H1 (cell line): ENCODE measurements around the gene PID1. TPM values are rescaled to one million over a fixed set of nuclear protein-coding genes. Genes with fewer than 3 reads are reported as not detected.

Experiments
- CTCF ChIA-PET: fragments of 300-600 bp; sonication (Branson Sonifier 250); formaldehyde crosslinking; loops from one replicate; lab custom pipeline; 2021; ENCODE audit not compliant: partially characterized antibody; lab: Charles Lee
- POLR2A ChIA-PET: fragments of 300-600 bp; sonication (Branson Sonifier 250); formaldehyde crosslinking; loops from one replicate; lab custom pipeline; 2021; ENCODE audit warnings: inconsistent platforms; ENCODE audit not compliant: partially characterized antibody; lab: Charles Lee
- DNase-seq, 2 experiments: peaks; one replicate each; pipeline versions ENCODE4 v3.0.0 to v3.0.0-alpha.2; 2010 to 2022; ENCODE audit warnings: low spot score in 2 of 2, low read depth in 1 of 2, mixed read lengths in 1 of 2
- FAIRE-seq: peaks from 2 replicates; lab custom pipeline; 2011; peaks lifted over from hg19 to GRCh38; lab: Jason Lieb, UNC
- H2AFZ ChIP-seq: 2 replicates; pipeline ENCODE4 v1.8.1; 2012; ENCODE audit warnings: low read length, inconsistent platforms
- H2AK5ac ChIP-seq: 2 replicates; pipeline ENCODE4 v1.6.1; 2013; ENCODE audit warnings: low read depth, low read length
- H2BK120ac ChIP-seq: replicated peaks from 2 replicates; pipeline ENCODE3; 2013; ENCODE audit warnings: low read depth, low read length, inconsistent platforms
- H2BK12ac ChIP-seq: 2 replicates; pipeline ENCODE4 v1.6.1; 2013; ENCODE audit warnings: low read depth, low read length
- H2BK15ac ChIP-seq: 2 replicates; pipeline ENCODE4 v1.6.1; 2013; ENCODE audit warnings: low read length
- H2BK20ac ChIP-seq: 2 replicates; pipeline ENCODE4 v1.6.1; 2013; ENCODE audit warnings: low read length
- H2BK5ac ChIP-seq: 2 replicates; pipeline ENCODE4 v1.6.1; 2013; ENCODE audit warnings: low read depth, low read length
- H3K14ac ChIP-seq: 2 replicates; pipeline ENCODE4 v1.6.1; 2013; ENCODE audit warnings: inconsistent platforms; ENCODE audit not compliant: insufficient read length
- H3K18ac ChIP-seq: 2 replicates; pipeline ENCODE4 v1.6.1; 2013; ENCODE audit warnings: low read length; ENCODE audit errors: extremely low read depth
- H3K23ac ChIP-seq: 2 replicates; pipeline ENCODE4 v1.6.1; 2013; ENCODE audit warnings: inconsistent platforms; ENCODE audit not compliant: insufficient read length
- H3K23me2 ChIP-seq: 2 replicates; pipeline ENCODE4 v1.6.1; 2013; ENCODE audit warnings: low read depth, low read length
- H3K27ac ChIP-seq: 2 replicates; pipeline ENCODE4 v1.6.1; 2011; ENCODE audit warnings: low read depth, low read length, inconsistent platforms
- H3K27me3 ChIP-seq, 4 experiments: replicated peaks in 1 of 4; 1 replicate in 1 of 4; 2 replicates in 3 of 4; pipeline versions ENCODE4 v1.6.1 to v1.8.1; 2011 to 2013; ENCODE audit warnings: low read length in 3 of 4, mild to moderate bottlenecking in 3 of 4, inconsistent platforms in 2 of 4, mixed read lengths in 2 of 4, moderate library complexity in 1 of 4; ENCODE audit not compliant: control insufficient read depth in 3 of 4, insufficient read depth in 3 of 4; ENCODE audit errors: extremely low read depth in 1 of 4
- H3K36me3 ChIP-seq, 4 experiments: 2 replicates each; pipeline versions ENCODE4 v1.6.1 to v1.8.1; 2011 to 2013; ENCODE audit warnings: mild to moderate bottlenecking in 4 of 4, low read length in 3 of 4, moderate library complexity in 2 of 4, control low read depth in 1 of 4, inconsistent platforms in 1 of 4; ENCODE audit not compliant: insufficient read depth in 4 of 4, control insufficient read depth in 2 of 4
- H3K4ac ChIP-seq: replicated peaks from 2 replicates; pipeline ENCODE3; 2013; ENCODE audit warnings: low read length, low read depth, mixed read lengths, inconsistent platforms; ENCODE audit not compliant: insufficient read length
- H3K4me1 ChIP-seq, 4 experiments: replicated peaks in 1 of 4; 1 replicate in 1 of 4; 2 replicates in 3 of 4; pipeline versions ENCODE4 v1.6.1 to v1.8.1; 2011 to 2013; ENCODE audit warnings: low read length in 3 of 4, inconsistent platforms in 2 of 4, mixed read lengths in 1 of 4; ENCODE audit not compliant: insufficient read depth in 4 of 4, control insufficient read depth in 3 of 4
- H3K4me2 ChIP-seq, 2 experiments: 2 replicates each; pipeline versions ENCODE4 v1.6.1 to v1.8.1; 2011 to 2013; ENCODE audit warnings: low read depth in 2 of 2, low read length in 2 of 2, control low read depth in 1 of 2, inconsistent platforms in 1 of 2, mild to moderate bottlenecking in 1 of 2; ENCODE audit not compliant: insufficient read depth in 1 of 2
- H3K4me3 ChIP-seq, 4 experiments: fragments of 200-600, 300-600 bp in 1 of 4; sonication (generic), shearing (Covaris generic), sonication (Bioruptor Twin) in 1 of 4; 2 replicates each; pipeline versions ENCODE4 v1.5.1 to v1.8.1; 2011 to 2016; ENCODE audit warnings: low read length in 4 of 4, low read depth in 3 of 4, control low read depth in 2 of 4, inconsistent platforms in 2 of 4, mild to moderate bottlenecking in 2 of 4, mixed read lengths in 1 of 4, moderate library complexity in 1 of 4; ENCODE audit not compliant: insufficient read depth in 2 of 4; ENCODE audit errors: extremely low read depth in 1 of 4
- H3K56ac ChIP-seq: replicated peaks from 2 replicates; pipeline ENCODE3; 2013; ENCODE audit warnings: low read depth, mild to moderate bottlenecking, mixed read lengths, low read length, inconsistent platforms; ENCODE audit not compliant: insufficient read length
- H3K79me1 ChIP-seq: 2 replicates; pipeline ENCODE4 v1.6.1; 2013; ENCODE audit warnings: low read depth, low read length, control low read depth
- H3K79me2 ChIP-seq, 2 experiments: 2 replicates each; pipeline versions ENCODE4 v1.6.1 to v1.8.1; 2012 to 2013; ENCODE audit warnings: low read length in 2 of 2, mild to moderate bottlenecking in 2 of 2, inconsistent platforms in 1 of 2; ENCODE audit not compliant: insufficient read depth in 2 of 2, control insufficient read depth in 1 of 2
- H3K9ac ChIP-seq, 4 experiments: replicated peaks in 1 of 4; 1 replicate in 1 of 4; 2 replicates in 3 of 4; pipeline versions ENCODE4 v1.6.1 to v1.8.1; 2011 to 2013; ENCODE audit warnings: low read depth in 3 of 4, low read length in 3 of 4, control low read depth in 2 of 4, mild to moderate bottlenecking in 2 of 4, moderate library complexity in 2 of 4, inconsistent platforms in 1 of 4; ENCODE audit errors: extremely low read depth in 1 of 4
- H3K9me3 ChIP-seq, 2 experiments: 2 replicates each; pipeline versions ENCODE4 v1.6.1 to v1.8.1; 2012 to 2013; ENCODE audit warnings: mild to moderate bottlenecking in 2 of 2, moderate library complexity in 2 of 2, control low read depth in 1 of 2, inconsistent platforms in 1 of 2, low read depth in 1 of 2, low read length in 1 of 2, mixed read lengths in 1 of 2; ENCODE audit not compliant: insufficient read depth in 2 of 2
- H4K20me1 ChIP-seq, 2 experiments: replicated peaks in 1 of 2; 2 replicates each; pipeline versions ENCODE3 to v1.8.1; 2011 to 2013; ENCODE audit warnings: inconsistent platforms in 2 of 2, low read length in 2 of 2, mild to moderate bottlenecking in 1 of 2; ENCODE audit not compliant: insufficient read depth in 2 of 2, control insufficient read depth in 1 of 2
- H4K5ac ChIP-seq: 2 replicates; pipeline ENCODE4 v1.6.1; 2013; ENCODE audit warnings: low read length, low read depth, mixed read lengths, inconsistent platforms; ENCODE audit not compliant: insufficient read length
- H4K8ac ChIP-seq: 2 replicates; pipeline ENCODE4 v1.8.0; 2013; ENCODE audit warnings: mild to moderate bottlenecking, moderate library complexity, low read length, inconsistent platforms; ENCODE audit not compliant: insufficient read depth; ENCODE audit errors: extremely low read depth
- H4K91ac ChIP-seq: replicated peaks from 2 replicates; pipeline ENCODE3; 2013; ENCODE audit warnings: low read length, mixed read lengths, inconsistent platforms; ENCODE audit not compliant: insufficient read length
- ASH2L ChIP-seq: fragments of 200-600, 300-600 bp; sonication (generic); IDR thresholded peaks from one replicate; pipeline ENCODE4 v1.7.1; 2017; ENCODE audit warnings: low read length
- CBX5 ChIP-seq: fragments of 300-800, 300-1000 bp; sonication (generic); IDR thresholded peaks from 2 replicates; pipeline ENCODE4 v1.7.1; 2016; ENCODE audit warnings: antibody characterized with exemption, low read length, low read depth
- E2F6 ChIP-seq: IDR thresholded peaks from 2 replicates; pipeline ENCODE4 v1.6.1; 2012; ENCODE audit warnings: inconsistent platforms
- JUN ChIP-seq: IDR thresholded peaks from 2 replicates; pipeline ENCODE4 v1.6.1; 2011; ENCODE audit warnings: low read depth, mild to moderate bottlenecking, improper control_type of control experiment, low read length
- JUND ChIP-seq: IDR thresholded peaks from 2 replicates; pipeline ENCODE4 v1.6.1; 2011; ENCODE audit warnings: mild to moderate bottlenecking, improper control_type of control experiment, low read length
- KDM1A ChIP-seq: fragments of 200-600, 300-600 bp; sonication (generic); IDR thresholded peaks from 2 replicates; pipeline ENCODE4 v1.7.1; 2016; ENCODE audit warnings: mild to moderate bottlenecking, low read length, borderline replicate concordance
- RFX5 ChIP-seq: IDR thresholded peaks from 2 replicates; pipeline ENCODE4 v1.6.1; 2011; ENCODE audit warnings: low read depth, low read length, improper control_type of control experiment, borderline replicate concordance
- SAP30 ChIP-seq: fragments of 300-600 bp; sonication (generic); IDR thresholded peaks from 2 replicates; pipeline ENCODE4 v1.7.1; 2012; ENCODE audit warnings: low read length, moderate library complexity, mild to moderate bottlenecking, inconsistent platforms; ENCODE audit not compliant: insufficient read depth, insufficient replicate concordance
- WGBS, 2 experiments: shearing (Covaris generic) in 1 of 2; methylation state at CpG; one replicate each; pipeline versions ENCODE4 v1.1.6 to v1.1.7; 2013 to 2015; ENCODE audit warnings: low lambda C conversion rate in 2 of 2, mixed read lengths in 2 of 2, inconsistent platforms in 1 of 2, low coverage in 1 of 2, missing lambda C conversion rate in 1 of 2; ENCODE audit not compliant: insufficient replicate concordance in 2 of 2, insufficient coverage in 1 of 2, insufficient read length in 1 of 2; ENCODE audit errors: extremely low coverage in 1 of 2, missing lambda C conversion rate in 1 of 2; 5-methylcytosine and 5-hydroxymethylcytosine counted together
- polyA plus RNA-seq, 7 experiments: library from polyadenylated mRNA; depleted of rRNA in 3 of 7; stranded (reverse) in 5 of 7; unstranded in 2 of 7; fragments of >200 nt in 5 of 7; fragments of 200-250 nt in 2 of 7; gene quantifications; 1 replicate in 5 of 7; 2 replicates in 1 of 7; 4 replicates in 1 of 7; pipeline versions ENCODE4 v1.2.1 to v1.2.3, GENCODE V29; 2011 to 2013; ENCODE audit warnings: missing spikeins in 2 of 7, mixed read lengths in 2 of 7
- total RNA-seq: library from RNA; stranded (reverse); fragmentation: NEBNext Ultra II Directional; extraction: Animal tissue kit (Norgen Biotek cat#: 25700); gene quantifications from 2 replicates; pipeline ENCODE4 v1.2.1, GENCODE V29; 2021

Gene PID1
- total and polyA plus RNA-seq, 2 of the 8 experiments (the other 6 are each of a cell fraction or from before 2014, with no cell fraction given): 1.5 to 3.3 TPM

- Histone ChIP-seq H3K79me2 (no peaks in the 10 kb centered on the region), H3K4me1 (no peaks in the 10 kb centered on the region), H3K9ac (no peak overlapping the region), H2BK12ac (no peak overlapping the region), H2BK15ac (no peak overlapping the region), H4K5ac (no peak overlapping the region), H3K18ac (no peak overlapping the region), H3K9me3 (0 out of 4 replicates have a peak, but pooled peaks cover 0 to 2% of the 10 kb centered on the region in 2 experiments), H4K8ac (no peak overlapping the region), H2BK120ac (no peak overlapping the region), H2AK5ac (no peak overlapping the region), H4K91ac (no peak overlapping the region), H3K23me2 (no peaks in the 10 kb centered on the region; the same call in 1 of the 2 replicates), H4K20me1 (no peaks in the 10 kb centered on the region), H3K79me1 (no peaks in the 10 kb centered on the region), H2BK20ac (no peak overlapping the region), H3K27me3 (no peaks in the 10 kb centered on the region), H3K4ac (no peak overlapping the region), H3K4me3 (no peak overlapping the region), H3K36me3 (no peaks in the 10 kb centered on the region), H3K56ac (no peak overlapping the region), H3K14ac (no peak overlapping the region), H2BK5ac (no peak overlapping the region), H3K27ac (no peak overlapping the region), H3K23ac (no peak overlapping the region), H3K4me2 (no peak overlapping the region), H2AFZ (no peak overlapping the region)
- DNase-seq (no peak), FAIRE-seq (no peak)
- ChIA-PET POLR2A (no interaction called here), CTCF (interaction anchor here (1.0 kb wide), 1 partner anchor 36 kb away, joined by 3 read pairs; no protein-coding TSS in a partner anchor)
- WGBS, 2 experiments: 85% methylated on average over 3 of the region's 3 CpGs; no CpG with 5 or more reads in 1 of the 2 experiments
- TF ChIP-seq E2F6 (no peak), JUN (no peak), CBX5 (no peak), RFX5 (no peak), KDM1A (no peak), SAP30 (no peak), ASH2L (no peak), JUND (no peak)
Measured at GRCh38 chr2:229221641-229222040, 49.4 kb downstream of the PID1 start.
